Testis (tissue), 2 donors: ENCODE results near the gene ADCY5.

Experiments used
- POLR2A ChIP-seq: fragments of 450-650 bp; IDR thresholded peaks from one replicate; pipeline ENCODE4 v1.6.1; 2017; ENCODE audit warnings: antibody characterized with exemption, mild to moderate bottlenecking, moderate library complexity
- TF ChIP-seq, protein P1 (sequence below), 3 experiments: fragments of 450-650 bp in 2 of 3; fragments of 200-600 bp in 1 of 3; sonication (generic) in 1 of 3; IDR thresholded peaks; one replicate each; pipeline ENCODE4 v1.5.1; 2016 to 2019; ENCODE audit warnings: antibody characterized with exemption in 3 of 3, mild to moderate bottlenecking in 2 of 3, moderate library complexity in 1 of 3

DNA sequence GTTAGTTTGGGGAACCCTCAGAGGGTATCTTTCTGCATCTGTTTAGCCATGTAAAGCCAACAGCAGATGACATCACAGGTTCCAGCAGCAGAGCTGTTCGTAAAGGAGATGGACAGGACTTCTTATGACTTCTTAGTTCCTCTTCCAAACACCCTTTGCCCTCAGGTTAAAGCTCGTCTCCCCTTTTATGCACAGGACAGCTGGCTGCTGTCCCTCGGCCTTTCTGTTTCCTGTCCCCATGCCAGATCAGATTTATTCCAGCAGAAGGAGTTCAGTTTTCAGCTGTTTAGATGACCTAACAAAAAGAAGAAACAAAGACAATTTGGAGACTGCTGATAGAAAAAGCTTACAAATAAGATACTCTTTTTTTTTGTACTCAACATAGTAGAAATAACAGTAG is 202.0 kb downstream of the ADCY5 start:
- TF ChIP-seq, protein P1, sequence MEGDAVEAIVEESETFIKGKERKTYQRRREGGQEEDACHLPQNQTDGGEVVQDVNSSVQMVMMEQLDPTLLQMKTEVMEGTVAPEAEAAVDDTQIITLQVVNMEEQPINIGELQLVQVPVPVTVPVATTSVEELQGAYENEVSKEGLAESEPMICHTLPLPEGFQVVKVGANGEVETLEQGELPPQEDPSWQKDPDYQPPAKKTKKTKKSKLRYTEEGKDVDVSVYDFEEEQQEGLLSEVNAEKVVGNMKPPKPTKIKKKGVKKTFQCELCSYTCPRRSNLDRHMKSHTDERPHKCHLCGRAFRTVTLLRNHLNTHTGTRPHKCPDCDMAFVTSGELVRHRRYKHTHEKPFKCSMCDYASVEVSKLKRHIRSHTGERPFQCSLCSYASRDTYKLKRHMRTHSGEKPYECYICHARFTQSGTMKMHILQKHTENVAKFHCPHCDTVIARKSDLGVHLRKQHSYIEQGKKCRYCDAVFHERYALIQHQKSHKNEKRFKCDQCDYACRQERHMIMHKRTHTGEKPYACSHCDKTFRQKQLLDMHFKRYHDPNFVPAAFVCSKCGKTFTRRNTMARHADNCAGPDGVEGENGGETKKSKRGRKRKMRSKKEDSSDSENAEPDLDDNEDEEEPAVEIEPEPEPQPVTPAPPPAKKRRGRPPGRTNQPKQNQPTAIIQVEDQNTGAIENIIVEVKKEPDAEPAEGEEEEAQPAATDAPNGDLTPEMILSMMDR (IDR thresholded peaks at IDR 0.05): no peak
- no peak for TF ChIP-seq POLR2A
